H1 (cell line): ENCODE data around the gene GAS2L1. TPM values are rescaled to one million over a fixed set of nuclear protein-coding genes. Genes with fewer than 3 reads are reported as not detected.

Experiments used
- CTCF ChIA-PET: fragments of 300-600 bp; sonication (Branson Sonifier 250); formaldehyde crosslinking; loops from one replicate; lab custom pipeline; 2021; ENCODE audit not compliant: partially characterized antibody; lab: Charles Lee
- POLR2A ChIA-PET: fragments of 300-600 bp; sonication (Branson Sonifier 250); formaldehyde crosslinking; loops from one replicate; lab custom pipeline; 2021; ENCODE audit warnings: inconsistent platforms; ENCODE audit not compliant: partially characterized antibody; lab: Charles Lee
- DNase-seq, 2 experiments: peaks; one replicate each; pipeline versions ENCODE4 v3.0.0 to v3.0.0-alpha.2; 2010 to 2022; ENCODE audit warnings: low spot score in 2 of 2, low read depth in 1 of 2, mixed read lengths in 1 of 2
- FAIRE-seq: peaks from 2 replicates; lab custom pipeline; 2011; peaks lifted over from hg19 to GRCh38; lab: Jason Lieb, UNC
- H2AFZ ChIP-seq: 2 replicates; pipeline ENCODE4 v1.8.1; 2012; ENCODE audit warnings: low read length, inconsistent platforms
- H2AK5ac ChIP-seq: 2 replicates; pipeline ENCODE4 v1.6.1; 2013; ENCODE audit warnings: low read depth, low read length
- H2BK120ac ChIP-seq: replicated peaks from 2 replicates; pipeline ENCODE3; 2013; ENCODE audit warnings: low read depth, low read length, inconsistent platforms
- H2BK12ac ChIP-seq: 2 replicates; pipeline ENCODE4 v1.6.1; 2013; ENCODE audit warnings: low read depth, low read length
- H2BK15ac ChIP-seq: 2 replicates; pipeline ENCODE4 v1.6.1; 2013; ENCODE audit warnings: low read length
- H2BK20ac ChIP-seq: 2 replicates; pipeline ENCODE4 v1.6.1; 2013; ENCODE audit warnings: low read length
- H2BK5ac ChIP-seq: 2 replicates; pipeline ENCODE4 v1.6.1; 2013; ENCODE audit warnings: low read depth, low read length
- H3K14ac ChIP-seq: 2 replicates; pipeline ENCODE4 v1.6.1; 2013; ENCODE audit warnings: inconsistent platforms; ENCODE audit not compliant: insufficient read length
- H3K18ac ChIP-seq: 2 replicates; pipeline ENCODE4 v1.6.1; 2013; ENCODE audit warnings: low read length; ENCODE audit errors: extremely low read depth
- H3K23ac ChIP-seq: 2 replicates; pipeline ENCODE4 v1.6.1; 2013; ENCODE audit warnings: inconsistent platforms; ENCODE audit not compliant: insufficient read length
- H3K23me2 ChIP-seq: 2 replicates; pipeline ENCODE4 v1.6.1; 2013; ENCODE audit warnings: low read depth, low read length
- H3K27ac ChIP-seq: 2 replicates; pipeline ENCODE4 v1.6.1; 2011; ENCODE audit warnings: low read depth, low read length, inconsistent platforms
- H3K27me3 ChIP-seq, 4 experiments: replicated peaks in 1 of 4; 1 replicate in 1 of 4; 2 replicates in 3 of 4; pipeline versions ENCODE4 v1.6.1 to v1.8.1; 2011 to 2013; ENCODE audit warnings: low read length in 3 of 4, mild to moderate bottlenecking in 3 of 4, inconsistent platforms in 2 of 4, mixed read lengths in 2 of 4, moderate library complexity in 1 of 4; ENCODE audit not compliant: control insufficient read depth in 3 of 4, insufficient read depth in 3 of 4; ENCODE audit errors: extremely low read depth in 1 of 4
- H3K36me3 ChIP-seq, 4 experiments: 2 replicates each; pipeline versions ENCODE4 v1.6.1 to v1.8.1; 2011 to 2013; ENCODE audit warnings: mild to moderate bottlenecking in 4 of 4, low read length in 3 of 4, moderate library complexity in 2 of 4, control low read depth in 1 of 4, inconsistent platforms in 1 of 4; ENCODE audit not compliant: insufficient read depth in 4 of 4, control insufficient read depth in 2 of 4
- H3K4ac ChIP-seq: replicated peaks from 2 replicates; pipeline ENCODE3; 2013; ENCODE audit warnings: low read length, low read depth, mixed read lengths, inconsistent platforms; ENCODE audit not compliant: insufficient read length
- H3K4me1 ChIP-seq, 4 experiments: replicated peaks in 1 of 4; 1 replicate in 1 of 4; 2 replicates in 3 of 4; pipeline versions ENCODE4 v1.6.1 to v1.8.1; 2011 to 2013; ENCODE audit warnings: low read length in 3 of 4, inconsistent platforms in 2 of 4, mixed read lengths in 1 of 4; ENCODE audit not compliant: insufficient read depth in 4 of 4, control insufficient read depth in 3 of 4
- H3K4me2 ChIP-seq, 2 experiments: 2 replicates each; pipeline versions ENCODE4 v1.6.1 to v1.8.1; 2011 to 2013; ENCODE audit warnings: low read depth in 2 of 2, low read length in 2 of 2, control low read depth in 1 of 2, inconsistent platforms in 1 of 2, mild to moderate bottlenecking in 1 of 2; ENCODE audit not compliant: insufficient read depth in 1 of 2
- H3K4me3 ChIP-seq, 4 experiments: fragments of 200-600, 300-600 bp in 1 of 4; sonication (generic), shearing (Covaris generic), sonication (Bioruptor Twin) in 1 of 4; 2 replicates each; pipeline versions ENCODE4 v1.5.1 to v1.8.1; 2011 to 2016; ENCODE audit warnings: low read length in 4 of 4, low read depth in 3 of 4, control low read depth in 2 of 4, inconsistent platforms in 2 of 4, mild to moderate bottlenecking in 2 of 4, mixed read lengths in 1 of 4, moderate library complexity in 1 of 4; ENCODE audit not compliant: insufficient read depth in 2 of 4; ENCODE audit errors: extremely low read depth in 1 of 4
- H3K56ac ChIP-seq: replicated peaks from 2 replicates; pipeline ENCODE3; 2013; ENCODE audit warnings: low read depth, mild to moderate bottlenecking, mixed read lengths, low read length, inconsistent platforms; ENCODE audit not compliant: insufficient read length
- H3K79me1 ChIP-seq: 2 replicates; pipeline ENCODE4 v1.6.1; 2013; ENCODE audit warnings: low read depth, low read length, control low read depth
- H3K79me2 ChIP-seq, 2 experiments: 2 replicates each; pipeline versions ENCODE4 v1.6.1 to v1.8.1; 2012 to 2013; ENCODE audit warnings: low read length in 2 of 2, mild to moderate bottlenecking in 2 of 2, inconsistent platforms in 1 of 2; ENCODE audit not compliant: insufficient read depth in 2 of 2, control insufficient read depth in 1 of 2
- H3K9ac ChIP-seq, 4 experiments: replicated peaks in 1 of 4; 1 replicate in 1 of 4; 2 replicates in 3 of 4; pipeline versions ENCODE4 v1.6.1 to v1.8.1; 2011 to 2013; ENCODE audit warnings: low read depth in 3 of 4, low read length in 3 of 4, control low read depth in 2 of 4, mild to moderate bottlenecking in 2 of 4, moderate library complexity in 2 of 4, inconsistent platforms in 1 of 4; ENCODE audit errors: extremely low read depth in 1 of 4
- H3K9me3 ChIP-seq, 2 experiments: 2 replicates each; pipeline versions ENCODE4 v1.6.1 to v1.8.1; 2012 to 2013; ENCODE audit warnings: mild to moderate bottlenecking in 2 of 2, moderate library complexity in 2 of 2, control low read depth in 1 of 2, inconsistent platforms in 1 of 2, low read depth in 1 of 2, low read length in 1 of 2, mixed read lengths in 1 of 2; ENCODE audit not compliant: insufficient read depth in 2 of 2
- H4K20me1 ChIP-seq, 2 experiments: replicated peaks in 1 of 2; 2 replicates each; pipeline versions ENCODE3 to v1.8.1; 2011 to 2013; ENCODE audit warnings: inconsistent platforms in 2 of 2, low read length in 2 of 2, mild to moderate bottlenecking in 1 of 2; ENCODE audit not compliant: insufficient read depth in 2 of 2, control insufficient read depth in 1 of 2
- H4K5ac ChIP-seq: 2 replicates; pipeline ENCODE4 v1.6.1; 2013; ENCODE audit warnings: low read length, low read depth, mixed read lengths, inconsistent platforms; ENCODE audit not compliant: insufficient read length
- H4K8ac ChIP-seq: 2 replicates; pipeline ENCODE4 v1.8.0; 2013; ENCODE audit warnings: mild to moderate bottlenecking, moderate library complexity, low read length, inconsistent platforms; ENCODE audit not compliant: insufficient read depth; ENCODE audit errors: extremely low read depth
- H4K91ac ChIP-seq: replicated peaks from 2 replicates; pipeline ENCODE3; 2013; ENCODE audit warnings: low read length, mixed read lengths, inconsistent platforms; ENCODE audit not compliant: insufficient read length
- FOSL1 ChIP-seq: IDR thresholded peaks from 2 replicates; pipeline ENCODE4 v1.6.1; 2011; ENCODE audit warnings: mild to moderate bottlenecking, low read depth, low read length, moderate library complexity; ENCODE audit not compliant: insufficient read depth
- GABPA ChIP-seq: IDR thresholded peaks from 2 replicates; pipeline ENCODE4 v1.6.1; 2011; ENCODE audit warnings: mild to moderate bottlenecking, low read length, moderate library complexity, borderline replicate concordance; ENCODE audit not compliant: insufficient read depth
- HDAC2 ChIP-seq, 2 experiments: fragments of 300-600 bp in 1 of 2; sonication (generic) in 1 of 2; IDR thresholded peaks; 2 replicates each; pipeline ENCODE4 v1.6.1; 2011 to 2012; ENCODE audit warnings: low read depth in 2 of 2, low read length in 2 of 2, mild to moderate bottlenecking in 2 of 2, moderate library complexity in 2 of 2, borderline replicate concordance in 1 of 2, inconsistent platforms in 1 of 2
- RAD21 ChIP-seq, 2 experiments: IDR thresholded peaks in 1 of 2; conservative IDR thresholded peaks in 1 of 2; 2 replicates each; pipeline ENCODE4 v1.6.1; 2011; ENCODE audit warnings: low read depth in 2 of 2, low read length in 2 of 2, improper control_type of control experiment in 1 of 2, inconsistent platforms in 1 of 2, mild to moderate bottlenecking in 1 of 2, moderate library complexity in 1 of 2
- RFX5 ChIP-seq: IDR thresholded peaks from 2 replicates; pipeline ENCODE4 v1.6.1; 2011; ENCODE audit warnings: low read depth, low read length, improper control_type of control experiment, borderline replicate concordance
- SIN3A ChIP-seq, 2 experiments: IDR thresholded peaks in 1 of 2; conservative IDR thresholded peaks in 1 of 2; 2 replicates each; pipeline ENCODE4 v1.6.1; 2011 to 2012; ENCODE audit warnings: low read length in 2 of 2, improper control_type of control experiment in 1 of 2, low read depth in 1 of 2, mild to moderate bottlenecking in 1 of 2
- whole genome bisulfite sequencing, 2 experiments: shearing (Covaris generic) in 1 of 2; methylation state at CpG; one replicate each; pipeline versions ENCODE4 v1.1.6 to v1.1.7; 2013 to 2015; ENCODE audit warnings: low lambda C conversion rate in 2 of 2, mixed read lengths in 2 of 2, inconsistent platforms in 1 of 2, low coverage in 1 of 2, missing lambda C conversion rate in 1 of 2; ENCODE audit not compliant: insufficient replicate concordance in 2 of 2, insufficient coverage in 1 of 2, insufficient read length in 1 of 2; ENCODE audit errors: extremely low coverage in 1 of 2, missing lambda C conversion rate in 1 of 2; 5-methylcytosine and 5-hydroxymethylcytosine counted together
- polyA plus RNA-seq, 7 experiments: library from polyadenylated mRNA; depleted of rRNA in 3 of 7; stranded (reverse) in 5 of 7; unstranded in 2 of 7; fragments of >200 nt in 5 of 7; fragments of 200-250 nt in 2 of 7; gene quantifications; 1 replicate in 5 of 7; 2 replicates in 1 of 7; 4 replicates in 1 of 7; pipeline versions ENCODE4 v1.2.1 to v1.2.3, GENCODE V29; 2011 to 2013; ENCODE audit warnings: missing spikeins in 2 of 7, mixed read lengths in 2 of 7
- total RNA-seq: library from RNA; stranded (reverse); fragmentation: NEBNext Ultra II Directional; extraction: Animal tissue kit (Norgen Biotek cat#: 25700); gene quantifications from 2 replicates; pipeline ENCODE4 v1.2.1, GENCODE V29; 2021
- TF ChIP-seq, protein P1 (sequence below): IDR thresholded peaks from 2 replicates; pipeline ENCODE4 v1.6.1; 2012; ENCODE audit warnings: inconsistent platforms
- TF ChIP-seq, protein P2 (sequence below): IDR thresholded peaks from 2 replicates; pipeline ENCODE4 v1.6.1; 2011; ENCODE audit warnings: low read length, improper control_type of control experiment

The GAS2L1 gene
- total and polyA plus RNA-seq, 2 of the 8 experiments (the other 6 are each of a cell fraction or from before 2014, with no cell fraction given) = 3.6 to 10.1 TPM

DNA sequence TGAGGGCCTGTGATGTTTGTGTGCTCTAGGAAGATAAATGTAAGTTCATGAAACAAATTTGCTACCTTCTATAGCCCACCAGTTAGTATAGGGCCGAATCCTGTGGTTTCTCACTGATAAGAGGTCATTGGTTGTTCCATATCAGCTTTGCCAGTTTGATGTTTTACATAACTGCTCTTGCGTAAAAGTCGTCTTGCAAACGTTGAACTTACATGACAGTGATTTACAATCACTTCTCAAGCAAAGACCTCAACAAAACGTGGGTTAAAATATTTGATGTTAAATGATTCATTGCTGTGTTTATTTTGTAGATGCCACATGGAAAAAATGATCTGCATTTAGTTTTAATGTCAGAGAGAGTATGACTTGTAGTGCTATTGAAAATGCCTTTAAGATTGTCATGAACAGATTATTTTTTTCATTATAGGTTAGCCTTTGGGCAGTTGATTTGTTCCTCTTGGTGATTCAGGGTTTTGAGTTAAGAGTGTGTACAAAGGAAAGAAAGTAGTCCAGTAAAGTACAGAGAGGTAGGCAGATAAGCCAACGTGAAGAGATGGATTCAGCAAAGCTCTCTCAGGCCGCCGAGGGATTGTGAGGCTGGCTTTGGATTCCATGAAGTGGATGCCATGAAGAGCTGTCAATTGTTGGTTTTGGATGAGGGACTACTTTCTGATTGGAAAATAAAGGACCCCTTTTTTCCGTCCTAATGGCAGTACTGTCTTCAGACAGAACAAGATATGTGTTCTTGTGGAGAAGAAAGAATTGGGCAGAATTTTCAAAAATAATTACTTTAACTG is 35.8 kb upstream of the GAS2L1 start:
- Histone ChIP-seq H3K4me1 (peaks cover 6 to 19% (median 11%) of the 10 kb centered on the region in 4 experiments; a peak in 6 of 7 replicates), H3K23me2 (peaks cover 18% of the 10 kb centered on the region), H2BK20ac (no peak overlapping the region), H3K9ac (peak overlapping the region in 1 of 4 experiments; percentile 30; a peak in 1 of 7 replicates), H3K14ac (no peak overlapping the region), H2AK5ac (no peak overlapping the region), H3K36me3 (peaks cover 27 to 70% (median 42%) of the 10 kb centered on the region in 4 experiments), H2BK5ac (no peak overlapping the region), H3K4ac (no peak overlapping the region), H3K4me2 (peak overlapping the region; percentile 73 to 80), H3K79me2 (peaks cover 47 to 93% of the 10 kb centered on the region in 2 experiments), H3K79me1 (peaks cover 11% of the 10 kb centered on the region), H3K27ac (no peak overlapping the region), H2BK15ac (no peak overlapping the region), H2BK12ac (no peak overlapping the region), H3K27me3 (no peaks in the 10 kb centered on the region), H4K5ac (no peak overlapping the region), H2BK120ac (no peak overlapping the region), H4K8ac (no peak overlapping the region), H3K56ac (no peak overlapping the region), H3K18ac (no peak overlapping the region), H3K9me3 (no peaks in the 10 kb centered on the region), H4K91ac (no peak overlapping the region), H3K4me3 (peak overlapping the region; percentile 20 to 96 (median 87); a peak in 6 of 8 replicates), H3K23ac (no peak overlapping the region), H4K20me1 (peaks cover 36 to 44% of the 10 kb centered on the region in 2 experiments), H2AFZ (no peak overlapping the region)
- FAIRE-seq (no peak), DNase-seq (no peak)
- WGBS, 2 experiments = 75% methylated on average over 9 of the region's 9 CpGs; no CpG with 5 or more reads in 1 of the 2 experiments
- CTCF ChIA-PET = interaction anchor here (1.0 kb wide), 2 partner anchors 16 to 17 kb away, joined by 3 to 4 read pairs; no protein-coding TSS in a partner anchor
- TF ChIP-seq RAD21 (IDR thresholded peaks at IDR 0.05 in 1 of 2, conservative IDR thresholded peaks at IDR 0.05 in 1 of 2; ENCODE audit: low read depth in 2 of 2, low read length in 2 of 2) (no peak), HDAC2 (IDR thresholded peaks at IDR 0.05; ENCODE audit: borderline replicate concordance in 1 of 2, low read depth in 2 of 2, low read length in 2 of 2) (no peak), SIN3A (conservative IDR thresholded peaks at IDR 0.05 in 1 of 2, IDR thresholded peaks at IDR 0.05 in 1 of 2; ENCODE audit: low read depth in 1 of 2, low read length in 2 of 2) (no peak), RFX5 (no peak), GABPA (no peak), FOSL1 (no peak)
- TF ChIP-seq, protein P1, sequence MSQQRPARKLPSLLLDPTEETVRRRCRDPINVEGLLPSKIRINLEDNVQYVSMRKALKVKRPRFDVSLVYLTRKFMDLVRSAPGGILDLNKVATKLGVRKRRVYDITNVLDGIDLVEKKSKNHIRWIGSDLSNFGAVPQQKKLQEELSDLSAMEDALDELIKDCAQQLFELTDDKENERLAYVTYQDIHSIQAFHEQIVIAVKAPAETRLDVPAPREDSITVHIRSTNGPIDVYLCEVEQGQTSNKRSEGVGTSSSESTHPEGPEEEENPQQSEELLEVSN = no peak
- TF ChIP-seq, protein P2, sequence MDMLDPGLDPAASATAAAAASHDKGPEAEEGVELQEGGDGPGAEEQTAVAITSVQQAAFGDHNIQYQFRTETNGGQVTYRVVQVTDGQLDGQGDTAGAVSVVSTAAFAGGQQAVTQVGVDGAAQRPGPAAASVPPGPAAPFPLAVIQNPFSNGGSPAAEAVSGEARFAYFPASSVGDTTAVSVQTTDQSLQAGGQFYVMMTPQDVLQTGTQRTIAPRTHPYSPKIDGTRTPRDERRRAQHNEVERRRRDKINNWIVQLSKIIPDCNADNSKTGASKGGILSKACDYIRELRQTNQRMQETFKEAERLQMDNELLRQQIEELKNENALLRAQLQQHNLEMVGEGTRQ = no peak
- POLR2A ChIA-PET = interaction anchor here (1.1 to 21.4 kb wide), 8 partner anchors 13 to 188 kb away, joined by 3 to 436 read pairs (median 7); partner anchors contain the start of gene GAS2L1
